Mammary epithelial cell (primary cell): Measurements from ENCODE around the gene TTC7B.

ENCODE experiments used
- EZH2 ChIP-seq: IDR thresholded peaks from 2 replicates; pipeline ENCODE4 v1.6.1; 2012; ENCODE audit warnings: low read length, inconsistent platforms, borderline replicate concordance
- TF ChIP-seq, protein P1 (sequence below), 2 donors: IDR thresholded peaks in 1 of 2; conservative IDR thresholded peaks in 1 of 2; 2 replicates each; pipeline ENCODE4 v1.5.1; 2011 to 2012; ENCODE audit warnings: inconsistent platforms in 2 of 2, low read length in 2 of 2, mild to moderate bottlenecking in 2 of 2, control low read depth in 1 of 2, low read depth in 1 of 2; ENCODE audit not compliant: insufficient read depth in 1 of 2; ENCODE audit errors: extremely low read depth in 1 of 2

GRCh38 chr14:90544566-90544965, 271.7 kb downstream of the TTC7B start:
- TF ChIP-seq, protein P1, sequence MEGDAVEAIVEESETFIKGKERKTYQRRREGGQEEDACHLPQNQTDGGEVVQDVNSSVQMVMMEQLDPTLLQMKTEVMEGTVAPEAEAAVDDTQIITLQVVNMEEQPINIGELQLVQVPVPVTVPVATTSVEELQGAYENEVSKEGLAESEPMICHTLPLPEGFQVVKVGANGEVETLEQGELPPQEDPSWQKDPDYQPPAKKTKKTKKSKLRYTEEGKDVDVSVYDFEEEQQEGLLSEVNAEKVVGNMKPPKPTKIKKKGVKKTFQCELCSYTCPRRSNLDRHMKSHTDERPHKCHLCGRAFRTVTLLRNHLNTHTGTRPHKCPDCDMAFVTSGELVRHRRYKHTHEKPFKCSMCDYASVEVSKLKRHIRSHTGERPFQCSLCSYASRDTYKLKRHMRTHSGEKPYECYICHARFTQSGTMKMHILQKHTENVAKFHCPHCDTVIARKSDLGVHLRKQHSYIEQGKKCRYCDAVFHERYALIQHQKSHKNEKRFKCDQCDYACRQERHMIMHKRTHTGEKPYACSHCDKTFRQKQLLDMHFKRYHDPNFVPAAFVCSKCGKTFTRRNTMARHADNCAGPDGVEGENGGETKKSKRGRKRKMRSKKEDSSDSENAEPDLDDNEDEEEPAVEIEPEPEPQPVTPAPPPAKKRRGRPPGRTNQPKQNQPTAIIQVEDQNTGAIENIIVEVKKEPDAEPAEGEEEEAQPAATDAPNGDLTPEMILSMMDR (conservative IDR thresholded peaks at IDR 0.05 in 1 of 2, IDR thresholded peaks at IDR 0.05 in 1 of 2; ENCODE audit: extremely low read depth in 1 of 2, insufficient read depth in 1 of 2, low read depth in 1 of 2, low read length in 2 of 2): no peak
- no peak for TF ChIP-seq EZH2
